Measurements from ENCODE around the gene HEATR5A. TPM values are rescaled to one million over a fixed set of nuclear protein-coding genes. Genes with fewer than 3 reads are reported as not detected.

Gene HEATR5A
- total and polyA plus RNA-seq, 2 of the 13 experiments (the other 11 are each of a cell fraction or from before 2014, with no cell fraction given), result 36.4 to 105 TPM

- TF ChIP-seq FOSL2 (CRISPR knock-in tag; IDR thresholded peaks at IDR 0.05) (peak; percentile 76), CHCHD3 (CRISPR knock-in tag; IDR thresholded peaks at IDR 0.05) (peak; percentile 100), HINFP (CRISPR knock-in tag; IDR thresholded peaks at IDR 0.05; ENCODE audit: low read depth) (peak; percentile 98), HOXD1 (CRISPR knock-in tag; IDR thresholded peaks at IDR 0.05) (peak; percentile 99), KAT7 (CRISPR knock-in tag; IDR thresholded peaks at IDR 0.05; ENCODE audit: borderline replicate concordance) (peak; percentile 100), ZNF879 (CRISPR knock-in tag; IDR thresholded peaks at IDR 0.05) (peak; percentile 94), EED (CRISPR knock-in tag; IDR thresholded peaks at IDR 0.05) (peak; percentile 100), SCMH1 (CRISPR knock-in tag; IDR thresholded peaks at IDR 0.05; ENCODE audit: borderline replicate concordance) (no peak), ZNF138 (CRISPR knock-in tag; IDR thresholded peaks at IDR 0.05; ENCODE audit: low read depth) (peak; percentile 98), ZSCAN12 (CRISPR knock-in tag; IDR thresholded peaks at IDR 0.05) (peak; percentile 92), ZNF20 (CRISPR knock-in tag; IDR thresholded peaks at IDR 0.05) (peak; percentile 74; the same call in 1 of the 2 replicates), ZFP82 (CRISPR knock-in tag; IDR thresholded peaks at IDR 0.05; ENCODE audit: borderline replicate concordance) (peak; percentile 100), ZBTB1 (CRISPR knock-in tag; IDR thresholded peaks at IDR 0.05; ENCODE audit: borderline replicate concordance) (peak; percentile 38; the same call in 1 of the 2 replicates), MLX (CRISPR knock-in tag; IDR thresholded peaks at IDR 0.05) (peak; percentile 40), HDAC6 (IDR thresholded peaks at IDR 0.05; ENCODE audit: low read depth, low read length) (no peak; the same call in 1 of the 2 replicates), NCOA5 (CRISPR knock-in tag; IDR thresholded peaks at IDR 0.05) (peak; percentile 93), POLR2G (IDR thresholded peaks at IDR 0.05; ENCODE audit: low read depth, low read length) (peak; percentile 100), ZNF44 (CRISPR knock-in tag; IDR thresholded peaks at IDR 0.05) (peak; percentile 100), MXD3 (CRISPR knock-in tag; IDR thresholded peaks at IDR 0.05) (peak; percentile 100), ZNF891 (CRISPR knock-in tag; IDR thresholded peaks at IDR 0.05) (peak; percentile 100), RBAK (CRISPR knock-in tag; IDR thresholded peaks at IDR 0.05) (peak; percentile 90; the same call in 1 of the 2 replicates), ZBTB44 (CRISPR knock-in tag; IDR thresholded peaks at IDR 0.05) (peak; percentile 97), NCOR1 (IDR thresholded peaks at IDR 0.05; ENCODE audit: borderline replicate concordance, low read length) (peak; percentile 33), HNRNPUL1 (IDR thresholded peaks at IDR 0.05; ENCODE audit: low read depth, low read length) (peak; percentile 68; the same call in 1 of the 2 replicates), ZNF468 (CRISPR knock-in tag; IDR thresholded peaks at IDR 0.05) (peak; percentile 99), ASH2L (IDR thresholded peaks at IDR 0.05; ENCODE audit: insufficient read length, low read depth, low read length) (peak; percentile 100), ZNF841 (CRISPR knock-in tag; IDR thresholded peaks at IDR 0.05; ENCODE audit: borderline replicate concordance) (peak; percentile 84; the same call in 1 of the 2 replicates)
These were observed 36.7 kb upstream of the HEATR5A start, which contains the start of gene DTD2 (continued) for GRCh38 chr14:31456841-31457664.
